ENCODE results near the gene MTUS2.

DNA sequence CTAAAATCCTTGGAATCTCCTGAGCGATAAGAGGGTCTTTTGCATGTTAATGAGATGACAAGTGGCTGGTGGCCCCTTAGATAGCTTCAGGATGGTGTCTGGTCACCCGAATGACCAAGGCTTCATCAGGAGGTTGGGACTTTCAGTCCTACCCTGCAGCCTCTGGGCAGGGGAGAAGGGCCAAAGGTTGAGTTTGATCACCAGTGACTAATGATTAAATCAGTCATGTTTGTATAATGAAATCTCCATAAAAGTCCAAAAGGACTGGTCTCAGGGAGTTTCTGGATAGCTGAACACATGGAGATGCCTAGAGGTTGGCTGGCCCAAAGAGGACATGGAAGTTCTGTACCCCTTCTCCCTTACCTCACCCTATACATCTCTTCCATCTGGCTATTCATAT is 316.2 kb downstream of the MTUS2 start:
- TF ChIP-seq, protein P1, sequence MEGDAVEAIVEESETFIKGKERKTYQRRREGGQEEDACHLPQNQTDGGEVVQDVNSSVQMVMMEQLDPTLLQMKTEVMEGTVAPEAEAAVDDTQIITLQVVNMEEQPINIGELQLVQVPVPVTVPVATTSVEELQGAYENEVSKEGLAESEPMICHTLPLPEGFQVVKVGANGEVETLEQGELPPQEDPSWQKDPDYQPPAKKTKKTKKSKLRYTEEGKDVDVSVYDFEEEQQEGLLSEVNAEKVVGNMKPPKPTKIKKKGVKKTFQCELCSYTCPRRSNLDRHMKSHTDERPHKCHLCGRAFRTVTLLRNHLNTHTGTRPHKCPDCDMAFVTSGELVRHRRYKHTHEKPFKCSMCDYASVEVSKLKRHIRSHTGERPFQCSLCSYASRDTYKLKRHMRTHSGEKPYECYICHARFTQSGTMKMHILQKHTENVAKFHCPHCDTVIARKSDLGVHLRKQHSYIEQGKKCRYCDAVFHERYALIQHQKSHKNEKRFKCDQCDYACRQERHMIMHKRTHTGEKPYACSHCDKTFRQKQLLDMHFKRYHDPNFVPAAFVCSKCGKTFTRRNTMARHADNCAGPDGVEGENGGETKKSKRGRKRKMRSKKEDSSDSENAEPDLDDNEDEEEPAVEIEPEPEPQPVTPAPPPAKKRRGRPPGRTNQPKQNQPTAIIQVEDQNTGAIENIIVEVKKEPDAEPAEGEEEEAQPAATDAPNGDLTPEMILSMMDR (IDR thresholded peaks at IDR 0.05; ENCODE audit: insufficient read depth, low read length, poor library complexity, severe bottlenecking): no peak
- TF ChIP-seq EZH2phosphoT487 (conservative IDR thresholded peaks at IDR 0.05; ENCODE audit: low read length): no peak

Measured in SU-DHL-6 (cell line).